HG03064 (cell line): ENCODE data around the gene IYD.
"Not testable (repeated sequence)": the region's sequence is repeated elsewhere in the genome, so short reads cannot be mapped to it uniquely, and the experiment has no call there.

Experiments
- ATAC-seq: cut with Tn5 transposase; IDR thresholded peaks from one replicate; pipeline ENCODE4 v1.9.1; 2021; ENCODE audit warnings: low read depth; ENCODE audit not compliant: unreplicated experiment

Gene IYD

GRCh38 chr6:150426198-150426597, 57.4 kb downstream of the IYD start:
- no peak for ATAC-seq

DNA sequence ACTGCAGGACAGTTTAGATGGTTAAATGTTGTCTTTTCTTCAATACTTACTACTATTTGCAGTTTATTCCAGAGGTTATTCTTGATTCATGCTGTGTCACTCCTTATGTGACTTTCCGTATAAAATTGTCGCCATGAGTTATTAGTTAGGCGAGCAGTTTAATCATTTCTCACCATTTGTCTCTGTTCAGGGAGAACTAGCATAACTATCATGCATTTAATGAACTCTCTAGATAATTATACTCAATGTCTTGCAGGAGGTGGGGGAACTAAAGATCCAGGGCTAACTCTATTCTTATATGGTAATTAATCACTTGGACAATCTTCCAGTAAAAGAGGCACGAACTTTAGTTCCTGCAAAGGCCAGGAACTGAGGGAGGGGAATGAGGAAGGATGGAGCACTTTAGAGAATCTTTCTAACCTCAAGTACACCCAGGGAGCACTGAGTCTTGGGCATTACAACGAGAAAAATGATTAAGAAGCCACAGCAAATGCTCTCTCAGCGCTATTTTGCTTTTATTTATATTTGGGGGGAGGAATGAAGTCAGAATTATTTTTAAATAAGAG, 58.3 kb downstream of the IYD start:
- ATAC-seq, result no peak

GRCh38 chr6:150427843-150428242, 59.0 kb downstream of the IYD start:
- no peak for ATAC-seq

GRCh38 chr6:150430815-150431214, 62.0 kb downstream of the IYD start:
- no peak for ATAC-seq

DNA sequence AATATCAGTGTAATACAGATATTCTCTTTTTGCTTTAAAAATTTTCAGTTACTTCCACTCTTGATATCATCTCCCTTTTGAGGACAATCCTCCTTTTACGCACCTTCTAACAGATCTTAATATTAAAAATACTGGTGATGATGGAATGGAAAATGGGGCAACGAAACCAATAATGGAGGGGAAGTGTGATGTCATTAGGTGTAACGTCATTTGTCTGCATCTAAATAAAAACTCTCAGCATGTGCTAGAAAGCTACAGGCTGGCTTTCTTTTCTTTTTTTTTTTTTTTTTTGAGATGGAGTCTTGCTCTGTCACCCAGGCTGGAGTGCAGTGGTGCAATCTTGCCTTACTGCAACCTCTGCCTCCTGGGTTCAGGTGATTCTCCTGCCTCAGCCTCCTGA, 66.5 kb downstream of the IYD start:
- no peak for ATAC-seq

DNA sequence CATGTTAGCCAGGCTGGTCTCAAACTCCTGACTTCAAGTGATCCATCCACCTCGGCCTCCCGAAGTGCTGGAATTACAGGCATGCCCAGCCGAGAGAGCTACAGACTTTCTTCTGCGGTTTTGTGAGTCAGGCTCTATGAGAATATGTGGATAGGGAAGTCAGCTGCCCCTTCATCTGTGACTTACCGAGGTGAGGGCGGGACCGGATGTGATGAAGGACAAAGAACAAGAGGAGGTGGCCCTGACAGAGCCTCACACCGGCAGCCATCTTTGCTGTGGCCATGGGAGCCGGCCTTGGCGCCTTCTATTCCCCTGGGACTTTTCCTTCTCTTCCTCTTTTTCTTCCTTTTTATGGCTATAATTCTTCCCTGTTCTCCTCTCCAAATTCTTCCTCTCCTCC, 67.0 kb downstream of the IYD start:
- ATAC-seq, result no peak

- no peak for ATAC-seq
These were observed 70.6 kb downstream of the IYD start for GRCh38 chr6:150439373-150439772.

DNA sequence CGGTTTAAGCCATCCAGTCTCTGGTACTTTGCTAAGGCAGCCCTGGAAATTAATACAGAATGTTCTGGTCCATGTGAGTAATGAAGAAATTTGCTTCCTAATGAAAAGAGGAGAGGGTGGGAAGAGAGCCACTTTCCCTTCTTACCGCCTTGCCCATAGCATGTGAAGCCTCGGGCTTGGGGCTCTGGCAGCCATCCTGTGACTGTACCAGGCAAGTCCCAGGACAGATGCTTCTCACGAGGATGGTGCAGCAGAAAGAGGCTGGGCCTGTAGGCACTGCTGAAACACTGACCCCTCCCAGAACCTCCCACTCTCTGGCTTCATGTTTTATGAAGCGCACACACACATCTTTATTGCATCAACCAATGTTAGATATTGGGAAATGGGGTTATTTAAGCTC, 74.8 kb downstream of the IYD start:
- no peak for ATAC-seq

DNA sequence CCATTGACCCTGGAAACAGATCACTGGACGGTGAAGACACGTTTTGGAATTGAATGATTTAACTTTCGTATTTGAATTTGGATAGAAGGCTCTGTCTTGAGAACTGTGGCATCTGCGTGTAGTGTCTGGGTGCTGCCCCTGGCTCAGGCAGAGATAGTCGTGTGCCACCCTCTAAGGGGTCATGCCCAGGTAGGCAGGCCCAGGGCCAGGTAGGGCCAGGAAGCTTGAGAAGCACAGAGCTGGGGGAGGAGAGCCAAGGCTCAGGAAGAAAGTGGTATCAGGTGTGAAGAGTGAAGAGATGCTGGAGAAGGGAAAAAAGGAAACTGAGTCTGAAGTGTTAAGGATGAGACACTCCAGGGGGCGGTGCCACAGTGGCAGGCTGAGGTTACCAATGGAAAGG, 75.5 kb downstream of the IYD start:
- ATAC-seq, result no peak

DNA sequence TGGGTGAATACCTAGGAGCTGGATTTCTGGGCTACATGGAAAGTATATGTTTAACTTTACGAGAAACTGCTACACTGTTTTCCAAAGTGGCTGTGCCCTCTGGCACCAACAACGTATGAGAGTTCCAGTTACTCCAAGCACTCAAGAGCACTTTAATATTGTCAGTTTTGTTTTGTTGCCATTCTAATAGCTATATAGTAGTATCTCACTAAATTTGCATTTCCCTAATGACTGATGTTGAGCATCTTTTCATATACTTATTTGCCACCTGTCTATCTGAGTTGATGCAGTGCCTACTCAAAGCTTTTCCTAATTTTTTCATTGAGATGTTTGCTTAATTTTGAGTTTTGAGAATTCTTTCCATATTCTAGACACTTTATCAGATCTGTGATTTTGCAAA, 76.7 kb downstream of the IYD start:
- ATAC-seq, result no peak

DNA sequence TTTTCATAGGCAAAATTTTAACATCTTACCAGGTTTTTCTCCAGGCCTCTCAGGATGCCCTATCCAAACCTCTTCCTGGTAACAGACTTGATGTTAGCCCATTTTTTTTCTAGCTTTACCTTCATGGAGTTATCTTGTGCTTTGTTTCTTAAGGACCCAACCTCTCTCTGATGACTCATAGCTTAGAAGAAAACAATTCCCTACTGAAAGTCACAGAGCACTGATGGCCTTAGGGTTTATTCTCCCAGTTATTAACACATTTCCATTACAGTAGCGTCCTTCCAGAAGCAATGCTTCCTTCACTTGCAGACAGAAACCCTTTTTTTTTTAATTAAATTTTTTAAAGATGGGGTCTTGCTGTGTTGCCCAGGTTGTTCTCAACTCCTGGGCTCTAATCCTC, 79.4 kb downstream of the IYD start:
- no peak for ATAC-seq

DNA sequence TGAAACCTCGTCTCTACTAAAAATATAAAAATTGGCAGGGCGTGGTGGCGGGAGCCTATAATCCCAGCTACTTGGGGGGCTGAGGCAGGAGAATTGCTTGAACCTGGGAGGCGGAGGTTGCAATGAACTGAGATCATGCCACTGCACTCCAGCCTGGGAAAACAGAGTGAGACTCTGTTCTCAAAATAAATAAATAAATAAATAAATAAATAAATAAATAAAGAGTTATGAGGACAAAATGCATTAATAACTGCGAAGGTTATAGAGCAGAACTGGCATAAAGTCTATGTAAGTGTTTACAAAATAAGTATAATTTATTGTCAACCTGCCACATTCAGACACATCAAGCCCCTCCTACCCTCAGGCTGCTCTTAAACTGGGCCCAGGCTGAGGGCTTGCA, 80.2 kb downstream of the IYD start:
- not testable (repeated sequence) for ATAC-seq

DNA sequence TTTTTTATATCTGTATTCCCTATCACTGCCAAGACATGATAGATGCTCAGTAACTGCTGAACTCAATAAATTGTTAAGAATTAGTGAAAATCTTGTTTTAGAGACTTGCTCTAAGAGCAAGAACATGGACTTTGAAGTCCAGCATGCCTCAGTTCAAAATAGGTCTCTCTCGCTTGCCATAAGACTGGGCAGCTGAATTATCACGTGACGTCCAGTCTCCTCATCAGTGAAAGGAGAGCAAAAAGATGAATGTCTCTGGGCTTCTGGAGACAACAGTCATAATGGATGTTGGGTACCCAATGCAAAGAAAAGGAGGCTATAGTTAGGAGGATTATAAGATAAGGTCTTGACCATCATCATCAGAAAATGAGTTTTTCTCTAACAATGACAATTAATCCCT, 82.1 kb downstream of the IYD start:
- no peak for ATAC-seq

DNA sequence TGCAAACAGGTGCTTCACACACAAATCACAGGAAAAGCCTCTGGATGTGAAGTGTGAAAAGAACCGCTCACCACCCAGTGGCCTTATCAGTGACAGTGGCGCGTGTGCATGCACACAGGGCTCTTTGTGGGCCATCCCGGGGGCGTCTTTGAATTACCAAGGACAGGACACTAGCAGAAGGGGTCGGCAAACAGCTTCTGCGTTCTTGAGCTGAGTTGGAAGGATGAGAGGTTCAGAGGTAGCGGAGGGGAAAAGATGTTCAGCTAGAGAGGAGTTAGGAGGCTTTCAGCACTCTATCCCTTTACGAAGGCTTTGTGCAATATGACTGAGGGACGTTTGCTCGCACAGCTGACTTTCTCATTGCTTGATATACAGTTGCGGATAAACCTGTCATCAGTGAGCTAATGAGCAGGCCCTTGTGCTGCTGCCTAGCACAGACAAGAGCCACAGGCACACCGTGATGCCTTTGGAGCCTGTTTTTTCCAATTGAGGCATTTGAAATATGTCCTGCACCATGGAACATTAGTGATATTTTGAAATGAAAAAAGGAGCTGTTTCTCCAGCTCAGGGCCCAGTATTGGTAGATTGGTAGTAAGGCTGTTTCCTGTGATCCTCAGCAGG, 83.1 kb downstream of the IYD start:
- ATAC-seq, result no peak

DNA sequence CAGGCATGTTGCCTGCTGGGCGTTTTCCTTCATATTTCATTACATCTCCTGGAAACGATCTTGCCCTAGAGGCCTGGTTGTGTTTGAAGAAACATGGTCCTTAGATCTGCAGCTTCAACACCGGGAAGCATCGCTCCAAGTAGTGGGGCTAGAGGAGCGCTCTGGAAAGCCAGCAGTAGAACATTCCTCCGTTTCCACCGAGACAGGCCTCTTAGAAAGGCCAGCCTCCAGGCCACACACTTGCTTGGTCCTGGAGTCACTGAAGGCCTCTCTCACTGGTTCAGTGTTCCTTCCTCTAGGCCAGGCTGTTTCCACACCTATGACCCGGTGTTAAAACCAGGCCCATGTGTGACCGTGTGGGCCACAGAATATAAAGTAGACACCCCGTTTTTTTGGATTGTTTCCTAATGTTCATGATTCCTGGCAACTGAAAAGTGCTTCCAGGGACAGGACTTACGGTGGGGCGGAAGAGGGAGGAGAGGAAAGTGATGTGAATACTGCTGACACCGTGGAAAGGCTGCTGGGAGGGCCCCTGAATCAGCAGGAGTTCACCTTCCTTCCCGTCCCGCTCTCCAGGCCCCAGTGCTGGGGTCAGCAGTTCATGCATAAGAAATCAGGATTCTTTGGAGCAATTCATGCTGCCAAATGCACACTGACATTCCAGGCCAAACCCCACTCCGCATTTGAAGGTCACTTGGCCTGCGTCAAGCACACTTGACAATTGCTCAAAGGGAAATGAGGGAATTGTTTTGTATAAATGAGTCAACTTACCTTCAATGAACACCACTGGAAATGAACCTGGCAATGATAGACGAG, 83.8 kb downstream of the IYD start:
- ATAC-seq, result no peak

DNA sequence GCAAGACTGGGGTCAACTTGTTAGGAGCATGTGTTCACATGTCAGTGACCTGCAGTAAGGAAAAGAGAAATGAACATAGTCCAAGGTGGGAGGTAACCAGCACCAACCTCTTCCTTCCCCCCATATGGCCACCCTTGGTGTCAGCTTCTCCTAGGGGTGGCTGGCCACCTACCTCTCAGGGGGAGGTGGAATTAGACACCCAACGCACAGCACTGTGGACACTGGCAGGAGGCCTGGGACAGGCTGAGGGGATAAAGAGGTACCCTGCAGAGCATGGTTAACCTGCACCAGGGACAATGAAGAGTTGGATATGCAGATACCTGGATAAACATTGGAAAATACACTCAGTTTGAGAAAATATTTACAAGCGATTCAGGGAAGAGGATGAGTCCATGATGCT, 84.5 kb downstream of the IYD start:
- no peak for ATAC-seq
